Coronary artery (tissue), 2 donors: ENCODE results near the gene EIF3A.
"Not testable (repeated sequence)": the region's sequence is repeated elsewhere in the genome, so short reads cannot be mapped to it uniquely, and the experiment has no call there.

Source experiments
- DNase-seq: peaks from one replicate; pipeline ENCODE4 v3.0.0-alpha.2; 2017; ENCODE audit warnings: low spot score
- H3K27ac ChIP-seq, 2 donors: fragments of 200-600 bp; sonication (generic); one replicate each; pipeline ENCODE4 v1.5.1; 2016 to 2019
- H3K4me3 ChIP-seq: fragments of 200-600 bp; sonication (generic); 2 replicates; pipeline ENCODE4 v1.5.1; 2016; ENCODE audit warnings: mild to moderate bottlenecking, moderate library complexity
- CTCF ChIP-seq: fragments of 200-600 bp; sonication (generic); IDR thresholded peaks from one replicate; pipeline ENCODE4 v1.5.1; 2019; ENCODE audit warnings: antibody characterized with exemption

EIF3A gene

DNA sequence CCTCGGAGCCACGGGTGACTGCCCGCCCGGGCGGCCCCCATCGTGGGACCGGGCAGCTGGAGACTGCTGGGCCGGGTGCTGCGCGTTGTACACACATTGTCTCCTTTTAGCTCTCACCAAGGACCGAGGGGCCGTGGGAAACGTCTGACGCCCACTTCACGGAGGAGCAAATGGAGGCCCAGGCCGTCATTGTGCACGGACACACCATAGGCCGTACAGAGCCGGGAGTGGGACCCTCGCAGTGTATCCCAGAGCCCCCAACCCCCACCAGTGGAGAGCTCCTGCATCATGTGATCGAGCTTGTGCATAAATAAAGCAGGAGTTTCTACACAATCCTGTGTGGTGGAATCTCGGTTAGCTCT, 24.0 kb upstream of the EIF3A start:
- DNase-seq = peak; percentile 73
- TF ChIP-seq CTCF = no peak
- Histone ChIP-seq H3K27ac (peak overlapping the region in 1 of 2 donors; percentile 86), H3K4me3 (peak overlapping the region; percentile 99)

- peak within 1 kb of the TSS; percentile 99 for H3K4me3 ChIP-seq
- peak within 1 kb of the TSS; percentile 55 to 86 for H3K27ac ChIP-seq
- no peak for TF ChIP-seq CTCF
- DNase-seq = peak; percentile 85
Measured at GRCh38 chr10:119103903-119104653, 23.5 kb upstream of the EIF3A start, which contains the start of gene DENND10. TSS of gene DENND10 (plus strand) at chr10:119104113. CDS start at chr10:119104143, 30 bp downstream.

GRCh38 chr10:119103241-119103902, 22.8 kb upstream of the EIF3A start:
- no peak for TF ChIP-seq CTCF
- DNase-seq = no peak
- H3K4me3 ChIP-seq = peak overlapping the region; percentile 99
- H3K27ac ChIP-seq = peak overlapping the region; percentile 30 to 86

DNA sequence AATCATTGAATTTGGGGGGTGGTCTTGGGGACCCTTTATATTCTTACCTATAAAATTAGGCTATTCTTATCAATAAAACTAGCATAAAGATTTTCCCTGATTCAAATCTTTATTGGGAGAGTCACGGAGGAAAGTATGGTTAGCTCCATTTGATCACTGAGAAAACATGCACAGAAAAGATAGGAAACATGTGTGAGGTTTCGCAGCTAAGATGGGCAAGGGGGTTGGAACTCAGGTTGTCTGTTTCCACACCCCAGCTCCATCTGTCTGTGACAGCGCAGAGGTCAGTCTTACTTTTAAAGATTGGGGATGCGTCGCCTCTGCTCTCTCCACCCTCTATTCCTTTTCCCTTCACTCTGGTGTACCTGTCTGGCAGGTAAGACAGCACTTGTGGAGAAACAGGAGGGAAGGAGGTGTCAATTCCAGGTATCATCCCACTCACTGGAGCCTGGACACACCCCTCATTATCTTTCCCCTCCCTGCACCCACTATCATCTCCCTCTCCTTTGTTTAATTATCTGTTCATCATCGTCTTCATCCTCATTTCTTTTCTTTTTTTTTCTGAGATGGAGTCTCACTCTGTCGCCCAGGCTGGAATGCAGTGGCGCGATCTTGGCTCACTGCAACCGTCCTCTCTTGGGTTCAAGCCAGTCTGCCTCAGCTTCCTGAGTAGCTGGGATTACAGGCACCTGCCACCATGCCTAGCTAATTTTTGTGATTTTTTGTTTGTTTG, 20.9 kb upstream of the EIF3A start:
- H3K27ac ChIP-seq = no peak overlapping the region

DNA sequence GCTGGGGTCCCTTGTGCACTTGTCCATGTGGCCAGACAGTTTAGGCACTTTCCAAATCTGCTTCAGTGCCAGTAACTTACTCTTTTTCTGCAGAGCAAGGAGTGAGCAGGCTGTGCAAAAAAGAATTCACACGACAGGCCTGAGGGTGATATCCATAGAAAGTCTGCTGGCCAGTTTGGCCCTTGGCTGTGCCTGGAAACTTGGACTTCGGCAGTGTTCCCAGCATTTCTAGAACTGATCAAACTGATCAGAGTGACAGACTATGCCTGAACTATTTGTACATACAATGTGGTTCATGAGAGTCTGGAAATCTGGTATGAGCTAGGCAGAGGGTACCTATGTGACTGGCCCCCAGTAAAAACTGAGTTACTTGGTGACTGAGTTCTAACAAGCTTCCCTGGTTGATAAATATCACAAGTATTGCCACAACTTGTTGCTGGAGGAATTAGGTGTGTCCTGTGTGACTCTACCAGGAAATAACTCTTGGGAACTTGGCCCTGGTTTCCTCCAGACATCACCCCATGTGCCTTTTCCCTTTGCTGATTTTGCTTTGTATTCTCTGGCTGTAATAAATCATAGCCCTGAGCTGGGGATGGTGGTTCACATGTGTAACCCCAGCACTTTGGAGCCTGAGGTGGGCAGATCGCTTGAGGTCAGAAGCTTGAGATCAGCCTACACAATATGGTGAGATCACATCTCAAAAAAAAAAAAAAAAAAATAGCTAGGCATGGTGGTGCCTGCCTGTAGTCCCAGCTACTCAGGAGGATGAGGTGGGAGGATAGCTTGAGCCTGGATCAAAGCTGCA, 20.0 kb upstream of the EIF3A start:
- Histone ChIP-seq H3K4me3 (no peak overlapping the region), H3K27ac (peak overlapping the region in 1 of 2 donors; percentile 1)
- TF ChIP-seq CTCF = no peak
- no peak for DNase-seq

More for the DNA sequence above, 20.9 kb upstream of the EIF3A start:
- H3K4me3 ChIP-seq = no peak overlapping the region
- TF ChIP-seq CTCF = no peak
- no peak for DNase-seq

GRCh38 chr10:119098576-119098975, 18.0 kb upstream of the EIF3A start:
- no peak for DNase-seq
- TF ChIP-seq CTCF = no peak
- Histone ChIP-seq H3K4me3 (no peak overlapping the region), H3K27ac (no peak overlapping the region)

DNA sequence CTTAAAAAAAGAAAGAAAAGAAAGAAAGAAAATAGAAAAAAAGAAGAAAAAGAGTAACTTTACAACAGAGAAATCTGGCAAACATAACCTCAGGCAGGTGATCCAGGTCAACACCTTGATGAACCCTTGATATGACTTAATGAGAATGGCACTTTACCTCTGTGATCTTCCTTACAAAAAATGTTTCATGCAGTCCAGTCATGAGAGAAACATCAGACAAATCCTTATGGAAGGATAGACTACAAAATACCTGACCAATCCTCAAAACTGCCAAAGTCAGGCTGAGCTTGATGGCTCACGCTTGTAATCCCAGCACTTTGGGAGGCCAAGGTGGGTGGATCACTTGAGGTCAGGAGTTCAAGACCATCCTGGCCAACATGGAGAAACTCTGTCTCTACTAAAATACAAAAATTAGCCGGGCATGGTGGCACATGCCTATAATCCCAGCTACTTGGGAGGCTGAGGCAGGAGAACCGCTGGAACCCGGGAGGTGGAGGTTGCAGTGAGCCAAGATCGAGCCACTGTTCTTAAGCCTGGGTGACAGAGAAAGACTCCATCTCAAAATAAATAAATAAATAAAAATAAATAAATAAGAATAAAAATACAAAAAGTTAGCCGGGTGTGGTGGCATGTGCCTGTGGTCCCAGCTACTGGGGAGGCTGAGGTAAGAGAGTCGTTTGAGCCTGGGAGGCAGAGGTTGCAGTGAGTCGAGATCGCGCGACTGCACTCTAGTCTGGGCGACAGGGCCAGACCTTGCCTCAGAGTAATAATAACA, 16.2 kb upstream of the EIF3A start:
- not testable (repeated sequence) for DNase-seq, H3K4me3 ChIP-seq, H3K27ac ChIP-seq
